A549 (cell line): Measurements from ENCODE around the gene DNASE1L1. TPM values are rescaled to one million over a fixed set of nuclear protein-coding genes. Genes with fewer than 3 reads are reported as not detected.

Experiments used
- ATAC-seq, 2 experiments: fragments of 200-7000 bp in 1 of 2; fragments of >200 bp in 1 of 2; cut with Nextera tagmentation in 1 of 2; cut with Tn5 transposase in 1 of 2; 3 replicates each; pipeline versions ENCODE4 v1.8.0 to v1.9.1; 2018 to 2020; ENCODE audit warnings: mild to moderate bottlenecking in 1 of 2, moderate library complexity in 1 of 2
- CTCF ChIA-PET: fragments of 300-600 bp; sonication (Branson Sonifier 250); formaldehyde crosslinking; extraction: SDS; loops from one replicate; lab custom pipeline; 2021; ENCODE audit warnings: antibody characterized with exemption, inconsistent platforms; lab: Yijun Ruan, JAX
- POLR2A ChIA-PET: fragments of 350-600 bp; formaldehyde crosslinking; extraction: SDS; loops from one replicate; lab custom pipeline; 2021; ENCODE audit warnings: antibody characterized with exemption, inconsistent platforms; lab: Yijun Ruan, JAX
- DNase-seq, 2 experiments: peaks; one replicate each; pipeline versions ENCODE4 v3.0.0 to v3.0.0-alpha.2; 2011 to 2016; ENCODE audit warnings: low read depth in 1 of 2, low spot score in 1 of 2
- FAIRE-seq: peaks from 2 replicates; lab custom pipeline; 2011; peaks lifted over from hg19 to GRCh38; lab: Jason Lieb, UNC
- H3K27ac ChIP-seq, 2 experiments: fragments of >200 bp; sonication (Bioruptor Twin); formaldehyde crosslinking; 3 replicates each; pipeline ENCODE4 v1.5.1; 2016 to 2017
- H3K4me1 ChIP-seq: fragments of >200 bp; sonication (Bioruptor Twin); formaldehyde crosslinking; 3 replicates; pipeline ENCODE4 v1.6.1; 2016
- H3K4me2 ChIP-seq: fragments of >200 bp; sonication (Bioruptor Twin); formaldehyde crosslinking; 3 replicates; pipeline ENCODE4 v1.6.1; 2016
- H3K4me3 ChIP-seq: fragments of >200 bp; sonication (Bioruptor Twin); formaldehyde crosslinking; 3 replicates; pipeline ENCODE4 v1.5.1; 2016
- H3K9me3 ChIP-seq: fragments of >200 bp; sonication (Bioruptor Twin); formaldehyde crosslinking; 3 replicates; pipeline ENCODE4 v1.6.1; 2016
- BCL3 ChIP-seq: fragments of >200 bp; sonication (Bioruptor Twin); formaldehyde crosslinking; IDR thresholded peaks from 3 replicates; pipeline ENCODE4 v1.6.1; 2016
- BHLHE40 ChIP-seq: IDR thresholded peaks from 2 replicates; pipeline ENCODE4 v1.6.1; 2012; ENCODE audit warnings: low read depth, low read length, inconsistent platforms
- CBX2 ChIP-seq: fragments of 200-600 bp; sonication (generic); IDR thresholded peaks from 2 replicates; pipeline ENCODE4 v1.6.1; 2016; ENCODE audit warnings: low read depth, mild to moderate bottlenecking, borderline replicate concordance
- CHD2 ChIP-seq: fragments of 150-350 bp; IDR thresholded peaks from 2 replicates; pipeline ENCODE4 v1.6.1; 2014; ENCODE audit warnings: low read length; ENCODE audit not compliant: partially characterized antibody
- EHMT2 ChIP-seq: fragments of 200-600 bp; sonication (generic); IDR thresholded peaks from 2 replicates; pipeline ENCODE4 v1.6.1; 2016; ENCODE audit warnings: antibody characterized with exemption, low read depth, mild to moderate bottlenecking, moderate library complexity
- FOXS1 ChIP-seq: fragments of 250-450 bp; sonication (Bioruptor Pico); IDR thresholded peaks from 2 replicates; pipeline ENCODE4 v1.5.0; 2020; ENCODE audit warnings: mild to moderate bottlenecking, moderate library complexity
- GATA3 ChIP-seq: IDR thresholded peaks from 2 replicates; pipeline ENCODE4 v1.6.1; 2012; ENCODE audit warnings: borderline replicate concordance
- HOXB5 ChIP-seq: fragments of 250-450 bp; sonication (Bioruptor Pico); IDR thresholded peaks from 2 replicates; pipeline ENCODE4 v1.5.0; 2020; ENCODE audit warnings: mild to moderate bottlenecking, moderate library complexity
- KDM1A ChIP-seq: fragments of 200-600 bp; sonication (generic); IDR thresholded peaks from 2 replicates; pipeline ENCODE4 v1.6.1; 2016; ENCODE audit warnings: low read depth, mild to moderate bottlenecking
- KDM5A ChIP-seq: fragments of 200-600 bp; sonication (generic); IDR thresholded peaks from 2 replicates; pipeline ENCODE4 v1.6.1; 2016; ENCODE audit warnings: antibody characterized with exemption, mild to moderate bottlenecking
- MAFK ChIP-seq: fragments of 450-650 bp; IDR thresholded peaks from 2 replicates; pipeline ENCODE4 v1.6.1; 2014; ENCODE audit not compliant: partially characterized antibody
- NFE2L2 ChIP-seq: fragments of 150-350 bp; conservative IDR thresholded peaks from 2 replicates; pipeline ENCODE4 v1.6.1; 2014; ENCODE audit warnings: low read length
- POLR2AphosphoS2 ChIP-seq: conservative IDR thresholded peaks from 2 replicates; pipeline ENCODE4 v1.6.1; 2012; ENCODE audit warnings: low read length, improper control_type of control experiment, inconsistent platforms
- RCOR1 ChIP-seq: fragments of 150-350 bp; IDR thresholded peaks from 2 replicates; pipeline ENCODE4 v1.6.1; 2014; ENCODE audit warnings: antibody characterized with exemption, low read length, low read depth
- TP53 ChIP-seq: fragments of 250-450 bp; sonication (Bioruptor Pico); IDR thresholded peaks from 2 replicates; pipeline ENCODE4 v1.5.0; 2021; ENCODE audit warnings: mild to moderate bottlenecking, moderate library complexity
- ZFP36 ChIP-seq: fragments of 450-650 bp; IDR thresholded peaks from 2 replicates; pipeline ENCODE4 v1.6.1; 2014; ENCODE audit warnings: borderline replicate concordance; ENCODE audit not compliant: partially characterized antibody
- ZNF302 ChIP-seq: fragments of 250-450 bp; sonication (Bioruptor Pico); IDR thresholded peaks from 2 replicates; pipeline ENCODE4 v1.9.0; 2021; ENCODE audit warnings: inconsistent platforms, mild to moderate bottlenecking, moderate library complexity
- ZSCAN20 ChIP-seq: fragments of 250-450 bp; sonication (Bioruptor Pico); IDR thresholded peaks from 2 replicates; pipeline ENCODE4 v1.8.0; 2022; ENCODE audit warnings: mild to moderate bottlenecking, moderate library complexity
- WGBS: methylation state at CpG from one replicate; pipeline ENCODE4 v1.1.6; 2017; ENCODE audit errors: missing lambda C conversion rate; 5-methylcytosine and 5-hydroxymethylcytosine counted together
- polyA plus RNA-seq, 4 experiments: library from polyadenylated mRNA; depleted of rRNA in 3 of 4; stranded (reverse); fragments of >200 nt; fragmentation: RNase III in 1 of 4; extraction: RNeasy Plus Mini Kit Qiagen cat#74134 plus additional on column Dnase treatment in 1 of 4; gene quantifications; 2 replicates in 3 of 4; 3 replicates in 1 of 4; pipeline ENCODE4 v1.2.3, GENCODE V29; 2011 to 2017
- TF ChIP-seq, protein P1 (sequence below): IDR thresholded peaks from 2 replicates; pipeline ENCODE4 v1.6.1; 2012
- TF ChIP-seq, protein P2 (sequence below): fragments of 250-450 bp; sonication (Bioruptor Pico); IDR thresholded peaks from 2 replicates; pipeline ENCODE4 v1.5.0; 2021; ENCODE audit warnings: mild to moderate bottlenecking, moderate library complexity, borderline replicate concordance

Gene DNASE1L1
- polyA plus RNA-seq, 2 of the 4 experiments (the other 2 are of a cell fraction) = 14.3 to 24.5 TPM

- FAIRE-seq = no peak
- ChIA-PET CTCF (interaction anchor here (0.8 to 1.2 kb wide), 2 partner anchors 18 to 23 kb away, joined by 3 read pairs; no protein-coding TSS in a partner anchor), POLR2A (interaction anchor here (0.6 kb wide), 1 partner anchor 9 kb away, joined by 3 read pairs; no protein-coding TSS in a partner anchor)
- ATAC-seq = no peak
- Histone ChIP-seq H3K4me1 (peaks cover 13% of the 10 kb centered on the region; the same call in 2 of the 3 replicates), H3K27ac (no peak overlapping the region), H3K4me2 (no peak overlapping the region), H3K9me3 (no peaks in the 10 kb centered on the region), H3K4me3 (no peak overlapping the region)
- DNase-seq = no peak
- TF ChIP-seq EHMT2 = no peak
- TF ChIP-seq HOXB5 = no peak
- TF ChIP-seq KDM1A = peak; percentile 82; the same call in 1 of the 2 replicates
- TF ChIP-seq KDM5A = no peak
- WGBS = 89% methylated on average over 6 of the region's 7 CpGs
Measured at GRCh38 chrX:154434394-154435168, 25.5 kb upstream of the DNASE1L1 start.

DNA sequence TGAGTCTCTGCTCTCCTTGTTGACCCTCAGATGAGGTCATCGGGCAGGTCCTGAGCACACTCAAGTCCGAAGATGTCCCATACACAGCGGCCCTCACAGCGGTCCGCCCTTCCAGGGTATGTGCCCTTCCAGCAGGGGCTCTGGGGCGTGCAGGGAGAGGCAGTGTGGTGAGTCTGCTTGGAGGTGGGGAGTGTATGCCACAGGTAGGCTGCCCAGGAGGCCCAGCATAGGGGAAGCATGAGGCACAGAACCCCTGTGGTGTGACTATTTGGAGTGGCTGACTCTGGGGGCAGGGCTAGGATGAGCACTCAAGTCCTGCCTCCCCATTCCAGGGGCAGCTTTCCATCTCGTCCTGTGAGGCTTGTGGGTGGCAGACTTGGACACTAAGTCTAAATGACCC lies 24.6 kb upstream of the DNASE1L1 start:
- H3K4me2 ChIP-seq = no peak overlapping the region
- POLR2A ChIA-PET = no interaction called here
- ATAC-seq = no peak
- CTCF ChIA-PET = interaction anchor here (1.7 kb wide), 1 partner anchor 17 kb away, joined by 3 read pairs; no protein-coding TSS in a partner anchor
- TF ChIP-seq NFE2L2 (no peak), ZNF302 (no peak), ZFP36 (no peak), CBX2 (no peak), ZSCAN20 (CRISPR knock-in tag) (no peak), BHLHE40 (no peak), FOXS1 (CRISPR knock-in tag) (no peak), TP53 (CRISPR knock-in tag) (no peak), BCL3 (no peak), POLR2AphosphoS2 (no peak), CHD2 (no peak), GATA3 (no peak), MAFK (no peak), RCOR1 (no peak)
- TF ChIP-seq, protein P1, sequence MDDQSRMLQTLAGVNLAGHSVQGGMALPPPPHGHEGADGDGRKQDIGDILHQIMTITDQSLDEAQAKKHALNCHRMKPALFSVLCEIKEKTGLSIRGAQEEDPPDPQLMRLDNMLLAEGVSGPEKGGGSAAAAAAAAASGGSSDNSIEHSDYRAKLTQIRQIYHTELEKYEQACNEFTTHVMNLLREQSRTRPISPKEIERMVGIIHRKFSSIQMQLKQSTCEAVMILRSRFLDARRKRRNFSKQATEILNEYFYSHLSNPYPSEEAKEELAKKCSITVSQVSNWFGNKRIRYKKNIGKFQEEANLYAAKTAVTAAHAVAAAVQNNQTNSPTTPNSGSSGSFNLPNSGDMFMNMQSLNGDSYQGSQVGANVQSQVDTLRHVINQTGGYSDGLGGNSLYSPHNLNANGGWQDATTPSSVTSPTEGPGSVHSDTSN = no peak
- TF ChIP-seq, protein P2, sequence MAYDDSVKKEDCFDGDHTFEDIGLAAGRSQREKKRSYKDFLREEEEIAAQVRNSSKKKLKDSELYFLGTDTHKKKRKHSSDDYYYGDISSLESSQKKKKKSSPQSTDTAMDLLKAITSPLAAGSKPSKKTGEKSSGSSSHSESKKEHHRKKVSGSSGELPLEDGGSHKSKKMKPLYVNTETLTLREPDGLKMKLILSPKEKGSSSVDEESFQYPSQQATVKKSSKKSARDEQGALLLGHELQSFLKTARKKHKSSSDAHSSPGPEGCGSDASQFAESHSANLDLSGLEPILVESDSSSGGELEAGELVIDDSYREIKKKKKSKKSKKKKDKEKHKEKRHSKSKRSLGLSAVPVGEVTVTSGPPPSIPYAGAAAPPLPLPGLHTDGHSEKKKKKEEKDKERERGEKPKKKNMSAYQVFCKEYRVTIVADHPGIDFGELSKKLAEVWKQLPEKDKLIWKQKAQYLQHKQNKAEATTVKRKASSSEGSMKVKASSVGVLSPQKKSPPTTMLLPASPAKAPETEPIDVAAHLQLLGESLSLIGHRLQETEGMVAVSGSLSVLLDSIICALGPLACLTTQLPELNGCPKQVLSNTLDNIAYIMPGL (CRISPR knock-in tag) = no peak
- TF ChIP-seq, all 56 proteins: peak for 0
- DNase-seq = no peak
- no peak for FAIRE-seq
- no peaks in the 10 kb centered on the region for H3K9me3 ChIP-seq
- H3K4me1 ChIP-seq = peaks cover 16% of the 10 kb centered on the region; the same call in 2 of the 3 replicates
- 85% methylated on average over 5 of the region's 7 CpGs for WGBS
- no peak overlapping the region for H3K4me3 ChIP-seq
- H3K27ac ChIP-seq = no peak overlapping the region
